GM06990 (cell line): ENCODE results near the gene CHCHD6.
A peak's percentile ranks its signal among the peaks of the same experiment; 100 is the strongest.

Experiments used
- DNase-seq: peaks from one replicate; pipeline ENCODE4 v3.0.0-alpha.2; 2011; ENCODE audit not compliant: insufficient read length; ENCODE audit errors: extremely low read depth
- H3K27me3 ChIP-seq: replicated peaks from 2 replicates; pipeline ENCODE4 v1.6.0; 2011; ENCODE audit warnings: low read length; ENCODE audit not compliant: control insufficient read depth, insufficient read depth
- H3K36me3 ChIP-seq: 2 replicates; pipeline ENCODE4 v1.5.1; 2011; ENCODE audit warnings: low read length; ENCODE audit not compliant: control insufficient read depth, insufficient read depth
- H3K4me3 ChIP-seq: replicated peaks from 2 replicates; pipeline ENCODE4 v1.5.1; 2011; ENCODE audit warnings: low read depth, mild to moderate bottlenecking, control low read depth, low read length
- TF ChIP-seq, protein P1 (sequence below): IDR thresholded peaks from 2 replicates; pipeline ENCODE4 v1.5.1; 2011; ENCODE audit warnings: low read length, control low read depth, mild to moderate bottlenecking, inconsistent platforms; ENCODE audit not compliant: insufficient read depth, poor library complexity, severe bottlenecking

The CHCHD6 gene

DNA sequence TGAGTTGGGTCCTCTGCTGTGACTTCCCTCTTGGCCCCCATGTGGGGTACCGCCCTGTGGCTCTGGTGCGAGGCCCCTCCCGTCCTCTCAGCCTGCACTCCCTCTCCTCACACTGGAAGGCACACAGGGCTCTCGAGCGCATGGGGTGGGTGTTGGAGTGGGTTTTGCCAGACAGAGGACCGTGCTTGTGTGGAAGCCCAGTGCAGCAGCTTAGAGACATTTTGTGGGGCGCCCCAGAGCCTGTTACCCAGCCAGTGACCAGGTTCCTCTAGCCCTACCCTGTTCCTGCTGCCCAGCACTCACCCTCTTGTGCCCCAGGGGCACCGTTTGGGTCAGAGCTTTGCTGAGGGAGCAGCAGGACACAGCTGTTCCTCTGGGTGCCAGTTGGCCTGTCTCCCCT is 288.7 kb downstream of the CHCHD6 start:
- Histone ChIP-seq H3K36me3 (peaks cover 1% of the 10 kb centered on the region), H3K4me3 (no peak overlapping the region), H3K27me3 (no peaks in the 10 kb centered on the region)
- TF ChIP-seq, protein P1, sequence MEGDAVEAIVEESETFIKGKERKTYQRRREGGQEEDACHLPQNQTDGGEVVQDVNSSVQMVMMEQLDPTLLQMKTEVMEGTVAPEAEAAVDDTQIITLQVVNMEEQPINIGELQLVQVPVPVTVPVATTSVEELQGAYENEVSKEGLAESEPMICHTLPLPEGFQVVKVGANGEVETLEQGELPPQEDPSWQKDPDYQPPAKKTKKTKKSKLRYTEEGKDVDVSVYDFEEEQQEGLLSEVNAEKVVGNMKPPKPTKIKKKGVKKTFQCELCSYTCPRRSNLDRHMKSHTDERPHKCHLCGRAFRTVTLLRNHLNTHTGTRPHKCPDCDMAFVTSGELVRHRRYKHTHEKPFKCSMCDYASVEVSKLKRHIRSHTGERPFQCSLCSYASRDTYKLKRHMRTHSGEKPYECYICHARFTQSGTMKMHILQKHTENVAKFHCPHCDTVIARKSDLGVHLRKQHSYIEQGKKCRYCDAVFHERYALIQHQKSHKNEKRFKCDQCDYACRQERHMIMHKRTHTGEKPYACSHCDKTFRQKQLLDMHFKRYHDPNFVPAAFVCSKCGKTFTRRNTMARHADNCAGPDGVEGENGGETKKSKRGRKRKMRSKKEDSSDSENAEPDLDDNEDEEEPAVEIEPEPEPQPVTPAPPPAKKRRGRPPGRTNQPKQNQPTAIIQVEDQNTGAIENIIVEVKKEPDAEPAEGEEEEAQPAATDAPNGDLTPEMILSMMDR, result no peak
- no peak for DNase-seq

DNA sequence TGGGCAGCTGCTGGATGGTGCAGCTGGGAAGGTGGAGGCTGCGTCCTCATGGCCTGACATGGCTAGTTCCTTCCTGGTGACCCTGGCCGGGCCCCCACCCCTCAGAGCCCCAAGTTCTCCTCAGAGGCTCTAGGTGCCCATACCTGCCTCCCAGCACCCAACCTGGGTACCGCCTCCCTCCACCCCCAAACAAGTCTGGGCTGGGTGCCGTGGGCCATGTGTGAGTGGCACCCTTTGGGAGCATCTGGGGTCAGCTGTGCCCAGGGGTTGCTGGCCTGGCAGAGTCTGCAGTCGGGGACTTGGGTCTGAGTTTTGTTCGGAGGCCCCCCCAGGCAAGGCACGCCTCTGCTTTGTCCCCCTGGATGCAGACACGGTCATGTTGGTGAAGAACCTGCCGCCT is 289.4 kb downstream of the CHCHD6 start:
- TF ChIP-seq, protein P1, result no peak
- peaks cover 1% of the 10 kb centered on the region for H3K36me3 ChIP-seq
- DNase-seq, result no peak
- H3K27me3 ChIP-seq, result no peaks in the 10 kb centered on the region
- no peak overlapping the region for H3K4me3 ChIP-seq

DNA sequence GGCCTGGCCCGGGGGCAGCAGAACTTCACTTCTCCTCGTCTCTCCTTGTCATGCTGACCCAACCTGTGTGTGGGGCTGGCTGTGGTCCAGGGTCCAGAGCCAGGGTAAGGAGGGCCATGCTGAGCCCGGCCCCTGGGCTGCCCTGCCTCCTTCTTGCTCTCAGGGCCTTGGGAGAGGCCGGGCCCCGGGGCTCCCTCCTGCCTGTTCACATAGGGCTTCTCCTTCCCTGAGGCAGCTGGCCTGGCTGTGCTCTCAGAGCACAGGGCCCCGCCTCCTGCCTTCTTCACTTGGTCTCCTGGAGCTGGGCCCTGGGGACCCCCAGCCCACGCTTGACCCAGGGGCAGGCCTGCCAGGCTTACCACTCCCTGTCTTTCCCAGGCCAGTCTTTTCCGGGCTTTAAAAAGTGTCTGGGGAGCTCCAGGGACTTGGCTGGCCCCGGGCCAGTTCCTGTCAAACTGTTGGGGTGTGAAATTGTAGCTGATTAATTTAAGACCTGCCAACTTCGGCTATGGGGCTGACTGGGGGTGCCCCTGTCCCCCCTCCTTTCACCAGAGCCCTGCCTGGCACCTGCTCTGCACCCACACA is 290.7 kb downstream of the CHCHD6 start:
- Histone ChIP-seq H3K27me3 (no peaks in the 10 kb centered on the region), H3K4me3 (no peak overlapping the region), H3K36me3 (peaks cover 1% of the 10 kb centered on the region; the same call in 1 of the 2 replicates)
- no peak for DNase-seq
- TF ChIP-seq, protein P1, result no peak

DNA sequence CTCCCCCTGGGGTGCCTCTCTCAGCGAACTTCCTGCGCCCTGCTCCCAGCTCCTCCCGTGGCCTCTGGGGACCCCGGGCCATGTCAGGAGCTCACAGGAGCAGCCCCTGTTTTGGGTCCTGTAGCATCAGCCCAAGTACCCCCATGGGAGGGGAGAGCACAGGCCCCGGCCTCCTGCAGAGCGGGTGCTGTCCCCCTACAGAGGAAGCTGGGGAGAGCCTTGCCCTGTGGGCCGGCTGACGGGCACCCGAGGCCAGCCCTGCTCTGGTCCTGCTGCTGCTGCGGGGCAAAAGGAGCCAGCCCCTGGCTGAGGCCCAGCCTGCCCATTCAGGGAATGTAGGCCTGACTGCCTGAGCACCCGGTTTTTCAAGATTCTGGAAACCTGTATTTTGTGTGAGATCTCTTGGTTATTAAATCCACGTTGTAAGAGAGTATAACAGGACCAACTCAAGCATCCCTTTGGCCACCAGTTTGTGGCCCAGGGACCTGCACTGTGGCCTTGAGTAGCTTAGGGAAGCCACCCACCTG is 291.3 kb downstream of the CHCHD6 start:
- no peaks in the 10 kb centered on the region for H3K27me3 ChIP-seq
- no peak overlapping the region for H3K4me3 ChIP-seq
- H3K36me3 ChIP-seq, result peaks cover 1% of the 10 kb centered on the region; the same call in 1 of the 2 replicates
- TF ChIP-seq, protein P1, result no peak
- DNase-seq, result no peak

DNA sequence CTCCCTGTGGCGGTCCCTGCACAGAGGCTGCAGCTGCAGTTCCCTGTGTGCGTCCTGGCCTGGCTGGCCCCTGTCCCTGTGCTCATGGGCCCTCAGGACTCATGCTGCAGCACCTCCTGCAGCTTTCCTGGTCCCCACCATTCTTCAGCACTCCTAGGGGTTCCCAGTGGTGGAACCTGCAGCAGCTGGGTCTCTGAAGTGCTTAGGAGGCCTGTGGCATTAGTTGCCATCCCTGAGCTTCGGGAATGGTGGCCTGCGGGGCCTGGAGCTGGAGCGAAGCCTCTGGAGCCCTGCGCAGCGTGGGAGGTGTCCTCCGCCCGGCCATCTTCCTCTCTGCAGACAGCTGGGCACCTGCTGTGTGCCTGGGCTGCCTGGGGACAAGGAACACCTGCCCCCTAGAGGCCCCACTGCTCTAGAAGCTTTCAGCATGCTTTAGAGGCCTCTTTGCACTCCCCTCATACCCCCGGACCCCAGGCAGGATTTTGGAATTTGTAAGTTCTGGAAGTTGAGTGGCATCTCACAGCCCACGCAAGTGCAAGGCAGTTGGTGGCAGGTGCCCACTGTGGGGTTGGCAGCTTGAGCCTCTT is 292.0 kb downstream of the CHCHD6 start:
- TF ChIP-seq, protein P1, result peak; percentile 44
- no peak overlapping the region for H3K4me3 ChIP-seq
- no peaks in the 10 kb centered on the region for H3K27me3 ChIP-seq
- H3K36me3 ChIP-seq, result no peaks in the 10 kb centered on the region
- DNase-seq, result no peak

DNA sequence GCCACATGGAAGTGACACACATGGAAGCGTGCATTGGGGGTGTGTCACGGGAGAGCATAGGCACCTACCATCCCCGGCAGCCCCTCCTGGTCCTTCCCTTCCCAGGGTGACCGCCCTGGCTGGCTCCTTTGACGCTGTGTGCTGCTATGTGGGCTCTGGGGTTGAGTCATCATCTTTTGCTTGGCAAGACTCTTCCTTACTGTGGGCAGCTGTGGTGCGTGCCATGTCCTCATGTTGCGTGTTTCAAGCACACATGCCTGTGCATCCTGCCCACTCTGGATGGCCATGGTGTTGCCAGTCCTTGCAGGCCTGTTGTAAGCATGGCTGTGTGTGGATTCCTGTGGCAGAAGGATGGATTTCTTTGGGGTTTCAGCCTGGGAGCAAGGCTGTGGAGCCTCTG is 292.9 kb downstream of the CHCHD6 start:
- no peak for DNase-seq

More for the DNA sequence above, 292.9 kb downstream of the CHCHD6 start:
- TF ChIP-seq, protein P1, result no peak
- H3K36me3 ChIP-seq, result no peaks in the 10 kb centered on the region
- H3K4me3 ChIP-seq, result no peak overlapping the region
- no peaks in the 10 kb centered on the region for H3K27me3 ChIP-seq
